ENCODE data around the gene CRISPLD2.
"Not testable (repeated sequence)": the region's sequence is repeated elsewhere in the genome, so short reads cannot be mapped to it uniquely, and the experiment has no call there.

CRISPLD2 gene

GRCh38 chr16:84930298-84931106 is 110.7 kb downstream of the CRISPLD2 start:
- no peak for DNase-seq (ENCODE audit: low read depth, low spot score)

DNA sequence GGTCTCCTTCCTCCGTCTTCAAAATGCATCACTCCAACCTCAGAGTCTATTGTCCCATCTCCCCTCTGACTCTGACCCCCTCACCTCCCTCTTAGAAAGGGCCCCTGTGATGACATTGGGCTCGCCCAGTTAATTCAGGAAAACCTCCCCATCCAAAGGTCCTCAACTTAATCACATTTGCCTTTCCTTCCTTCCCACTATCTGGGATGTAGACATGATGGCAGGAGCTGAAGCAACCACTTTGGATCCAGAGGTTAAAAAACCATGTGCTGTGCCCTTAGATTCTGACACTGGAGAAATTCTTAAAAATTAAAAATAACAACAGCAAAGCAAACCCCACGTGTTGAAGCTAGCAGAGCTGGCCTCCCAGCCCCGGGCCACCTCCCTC is 111.3 kb downstream of the CRISPLD2 start:
- DNase-seq (ENCODE audit: low read depth, low spot score), result no peak

GRCh38 chr16:84931506-84931905 is 111.7 kb downstream of the CRISPLD2 start:
- no peak for DNase-seq (ENCODE audit: low read depth, low spot score)

DNA sequence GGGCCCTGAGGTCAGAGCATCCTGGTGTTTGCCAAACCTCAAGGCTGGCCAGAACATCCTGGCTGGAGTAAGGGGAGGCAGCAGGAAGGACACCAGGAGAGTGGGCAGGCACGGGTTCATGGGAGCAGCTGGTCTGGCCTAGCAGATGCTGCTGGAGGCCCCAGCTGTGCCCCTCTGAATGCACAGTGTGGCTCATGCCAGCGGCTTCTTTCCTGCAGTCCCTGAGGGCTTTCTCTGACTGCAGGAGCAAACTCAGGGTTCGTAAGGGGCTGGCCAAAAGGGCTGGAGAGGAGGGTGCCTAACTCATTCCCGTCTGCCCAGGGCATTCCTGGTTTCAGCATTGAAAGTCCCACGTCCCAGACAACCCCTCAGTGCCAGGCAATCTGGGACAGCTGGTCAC is 112.9 kb downstream of the CRISPLD2 start:
- no peak for DNase-seq (ENCODE audit: low read depth, low spot score)

- no peak for DNase-seq (ENCODE audit: low read depth, low spot score)
Observed at GRCh38 chr16:84933774-84934631, 114.2 kb downstream of the CRISPLD2 start.

DNA sequence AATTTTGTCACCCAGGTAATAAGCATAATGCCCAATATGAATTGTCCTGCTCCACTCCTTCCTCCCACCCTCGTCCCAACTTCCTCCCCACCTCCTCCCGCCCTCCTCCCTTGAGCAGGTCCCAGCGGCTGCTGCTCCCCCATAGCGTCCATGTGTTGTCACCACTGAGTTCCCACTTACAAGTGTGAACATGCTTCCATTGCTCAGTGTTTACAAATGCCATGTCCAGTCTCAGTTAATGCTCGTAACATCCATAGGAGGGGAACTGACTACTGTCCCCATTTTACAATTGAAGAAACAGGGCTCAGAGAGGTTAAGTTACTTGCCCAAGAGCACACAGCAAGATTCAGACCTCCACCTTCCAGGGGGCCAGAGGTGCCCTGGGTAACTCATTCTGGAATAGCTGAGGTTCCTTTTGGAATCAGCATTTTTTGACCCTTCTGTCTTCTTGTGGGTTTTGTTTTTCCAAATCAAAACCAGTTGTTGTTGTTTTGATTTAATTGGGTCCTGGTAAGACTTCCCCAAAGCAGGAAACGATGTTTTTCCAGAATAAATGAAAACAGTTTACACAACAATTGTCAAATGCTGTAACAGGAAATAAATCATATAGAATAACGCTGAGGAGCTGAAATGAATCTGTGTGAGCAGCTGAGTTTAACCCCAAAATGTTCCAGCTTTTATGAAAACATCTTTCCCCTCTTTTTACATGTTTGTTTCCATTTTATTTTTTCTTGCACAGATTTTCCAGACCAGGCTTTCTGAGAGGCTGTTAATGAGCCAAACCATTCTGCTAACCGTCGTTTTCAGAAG is 117.6 kb downstream of the CRISPLD2 start:
- no peak for DNase-seq (ENCODE audit: low read depth, low spot score)

- not testable (repeated sequence) for DNase-seq (ENCODE audit: low read depth, low spot score)
Observed at GRCh38 chr16:84938616-84939015, 118.8 kb downstream of the CRISPLD2 start.

DNA sequence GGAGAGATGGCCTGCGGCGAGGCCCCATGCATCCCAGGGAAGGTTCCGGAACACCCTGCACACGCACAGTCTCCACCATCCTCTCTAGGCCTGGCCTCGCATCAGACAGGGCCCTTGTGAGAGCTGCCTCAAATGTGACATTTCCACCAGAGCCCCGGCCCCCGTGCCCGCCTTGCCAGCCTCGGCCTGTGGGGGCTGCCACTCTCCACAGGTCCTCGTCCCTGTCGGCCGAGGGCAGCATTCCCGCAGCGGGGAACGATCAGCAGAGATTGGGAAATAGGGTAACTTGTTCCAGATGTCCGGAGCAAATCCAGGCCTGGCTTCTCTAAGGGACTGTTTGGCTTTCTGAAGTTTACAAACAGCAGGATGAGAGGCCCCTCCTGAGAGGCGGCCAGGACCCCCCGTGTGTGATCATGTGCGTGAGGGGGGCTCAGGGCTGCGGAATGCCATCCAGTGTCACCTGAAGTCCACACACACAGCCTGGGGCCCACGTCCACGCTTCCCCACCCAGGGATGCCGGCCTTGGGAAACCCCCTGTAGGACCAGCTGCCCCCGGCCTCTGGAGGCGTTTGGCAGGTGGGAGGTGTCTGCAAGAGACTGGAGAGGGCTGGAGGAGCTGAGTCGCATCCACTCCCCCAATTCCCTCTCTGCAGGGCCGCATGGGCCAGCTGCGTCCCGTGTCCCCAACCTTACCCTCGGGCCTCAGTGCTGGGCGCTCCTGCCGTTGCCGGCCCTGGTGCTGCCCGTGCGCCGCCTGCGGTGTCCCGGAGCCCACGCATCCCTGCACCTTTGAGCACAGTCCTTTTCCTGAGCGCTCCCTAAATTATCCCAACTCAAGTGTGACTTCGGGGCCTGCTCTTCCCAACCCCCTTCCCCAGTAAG is 121.1 kb downstream of the CRISPLD2 start:
- no peak for DNase-seq (ENCODE audit: low read depth, low spot score)

GRCh38 chr16:84941921-84942320 is 122.1 kb downstream of the CRISPLD2 start:
- DNase-seq (ENCODE audit: low read depth, low spot score), result no peak

DNA sequence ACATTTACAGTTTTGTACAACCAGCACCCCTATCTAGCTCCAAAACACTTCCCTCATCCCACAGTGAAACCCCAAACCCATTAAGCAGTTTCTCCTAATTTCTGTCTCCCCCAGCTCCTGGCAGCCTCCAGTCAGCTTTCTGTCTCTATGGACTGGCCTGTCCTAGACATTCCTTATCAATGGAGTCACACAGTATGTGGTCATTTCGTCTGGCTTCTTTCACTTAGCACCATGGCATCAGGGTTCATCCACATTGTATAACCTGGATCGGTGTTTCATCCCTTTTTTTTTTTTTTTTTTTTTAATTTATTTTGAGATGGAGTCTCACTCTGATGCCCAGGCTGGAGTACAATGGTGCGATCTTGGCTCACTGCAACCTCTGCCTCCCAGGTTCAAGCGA is 123.0 kb downstream of the CRISPLD2 start:
- DNase-seq (ENCODE audit: low read depth, low spot score), result no peak

GRCh38 chr16:84943620-84944019 is 123.8 kb downstream of the CRISPLD2 start:
- DNase-seq (ENCODE audit: low read depth, low spot score), result no peak

- DNase-seq (ENCODE audit: low read depth, low spot score), result no peak
Observed at GRCh38 chr16:84947022-84947421, 127.2 kb downstream of the CRISPLD2 start.

DNA sequence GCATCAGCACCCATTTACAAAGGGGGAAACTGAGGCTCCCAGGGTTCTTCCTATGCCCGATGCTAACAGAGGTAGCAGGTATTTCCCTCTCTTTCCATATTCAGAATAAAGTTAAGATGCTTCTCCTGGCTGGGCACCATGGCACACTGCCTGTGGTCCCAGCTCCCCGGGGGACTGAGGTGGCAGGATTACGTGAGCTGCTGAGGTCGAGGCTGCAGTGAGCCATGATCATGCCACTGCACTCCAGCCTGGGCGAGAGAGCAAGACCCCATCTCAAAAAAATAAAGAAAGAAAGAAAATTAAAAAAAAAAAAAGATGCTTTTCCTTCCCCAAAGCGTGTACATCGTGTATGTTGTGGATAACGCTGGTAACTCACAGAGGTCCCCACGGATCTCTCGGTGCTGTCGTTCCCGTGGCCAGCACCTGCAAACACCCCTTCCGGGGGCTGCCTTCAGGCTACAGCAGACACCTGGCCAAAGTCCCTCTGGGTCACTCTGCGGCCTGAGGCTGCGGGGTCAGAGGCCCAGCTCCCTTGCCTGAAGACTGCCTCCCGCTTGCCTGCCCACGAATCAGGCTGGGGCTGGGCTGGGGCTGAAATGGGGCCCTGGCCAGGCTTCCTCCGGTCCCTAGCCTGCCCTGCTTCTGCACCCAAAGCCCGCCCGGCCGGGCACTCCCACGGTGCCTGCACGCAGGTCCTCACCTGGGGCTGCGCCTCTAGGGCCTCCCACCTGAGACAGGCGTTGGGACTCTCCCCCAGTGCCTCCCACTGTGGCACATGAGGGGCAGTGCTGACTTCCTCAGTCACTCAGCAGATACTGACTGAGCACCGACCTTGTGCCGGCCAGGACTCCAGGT is 128.4 kb downstream of the CRISPLD2 start:
- DNase-seq (ENCODE audit: low read depth, low spot score), result no peak

- no peak for DNase-seq (ENCODE audit: low read depth, low spot score)
Observed at GRCh38 chr16:84948851-84949610, 129.2 kb downstream of the CRISPLD2 start.

DNA sequence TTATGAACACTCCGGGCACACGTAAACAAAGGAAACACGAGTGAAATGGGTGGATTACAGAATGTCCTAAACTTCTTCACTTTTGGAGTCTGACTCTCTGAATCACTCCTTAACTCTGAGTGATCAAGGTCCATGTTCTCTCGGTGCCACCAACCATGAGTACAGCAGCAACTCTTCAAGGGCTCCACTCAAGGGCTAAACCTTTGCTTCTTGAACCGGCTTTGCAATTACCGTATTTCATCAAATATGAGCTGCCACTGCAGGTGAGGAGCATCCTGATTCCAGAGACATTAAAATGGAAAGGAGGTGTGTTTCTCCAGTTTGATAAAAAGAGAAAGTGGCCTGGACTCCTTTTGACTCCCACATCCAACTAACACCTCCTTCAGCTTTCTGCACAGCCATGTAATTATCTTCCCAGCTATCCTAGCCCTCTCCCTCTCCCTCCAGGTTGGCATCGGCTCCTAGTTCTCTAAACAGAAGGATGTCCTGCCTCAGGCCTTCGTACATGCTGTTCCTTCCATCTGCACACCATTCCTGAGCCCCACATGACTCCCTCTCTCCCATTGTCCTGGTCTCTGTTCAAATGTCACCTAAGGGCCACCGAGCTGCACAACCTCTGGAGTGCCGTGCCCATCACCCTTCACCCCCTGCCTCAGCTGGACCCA is 130.1 kb downstream of the CRISPLD2 start:
- no peak for DNase-seq (ENCODE audit: low read depth, low spot score)

- DNase-seq (ENCODE audit: low read depth, low spot score), result no peak
Observed at GRCh38 chr16:84950906-84951305, 131.1 kb downstream of the CRISPLD2 start.

- DNase-seq (ENCODE audit: low read depth, low spot score), result peak; percentile 51
Observed at GRCh38 chr16:84952335-84953189, 132.8 kb downstream of the CRISPLD2 start.

All from activated naive CD8-positive, alpha-beta T cell treated with anti-CD3 and anti-CD28 coated beads, Interleukin-2, amount 50 U/mL, for 16 hours (primary cell).